Right atrium auricular region (tissue), 2 donors: ENCODE results near the gene CELSR1. TPM values are rescaled to one million over a fixed set of nuclear protein-coding genes. Genes with fewer than 3 reads are reported as not detected.

Experiments
- DNase-seq: peaks from one replicate; pipeline ENCODE4 v3.0.0-alpha.2; 2019; ENCODE audit warnings: low spot score
- H3K27ac ChIP-seq, 2 donors: fragments of 200-600 bp; sonication (generic); 1 replicate in 1 of 2; 2 replicates in 1 of 2; pipeline ENCODE4 v1.5.1; 2016 to 2019
- H3K27me3 ChIP-seq, 2 donors: fragments of 200-600 bp; sonication (generic); one replicate each; pipeline versions ENCODE4 v1.5.1 to v1.6.0; 2017 to 2019
- H3K36me3 ChIP-seq: fragments of 200-600 bp; sonication (generic); one replicate; pipeline ENCODE4 v1.5.1; 2016
- H3K4me1 ChIP-seq, 2 donors: fragments of 200-600 bp; sonication (generic); one replicate each; pipeline versions ENCODE4 v1.5.1 to v1.6.0; 2017 to 2019
- H3K4me3 ChIP-seq, 2 donors: fragments of 200-600 bp; sonication (generic); 1 replicate in 1 of 2; 2 replicates in 1 of 2; pipeline ENCODE4 v1.5.1; 2017 to 2019; ENCODE audit warnings: mild to moderate bottlenecking in 1 of 2, moderate library complexity in 1 of 2
- H3K9me3 ChIP-seq, 2 donors: fragments of 200-600 bp; sonication (generic); one replicate each; pipeline ENCODE4 v1.5.1; 2019
- CTCF ChIP-seq, 2 donors: fragments of 200-600 bp; sonication (generic); IDR thresholded peaks; one replicate each; pipeline ENCODE4 v1.5.1; 2019; ENCODE audit warnings: antibody characterized with exemption in 2 of 2
- total RNA-seq, 2 donors: library from RNA; depleted of rRNA; stranded (reverse); fragments of >200 nt; gene quantifications; one replicate each; pipeline ENCODE4 v1.1.0, GENCODE V29; 2016

The CELSR1 gene
- total RNA-seq, 2 donors from 2014 or later: 7.1 to 9.6 TPM

GRCh38 chr22:46546466-46547178 lies 9.2 kb upstream of the CELSR1 start:
- Histone ChIP-seq H3K36me3 (no peaks in the 10 kb centered on the region), H3K9me3 (no peaks in the 10 kb centered on the region), H3K27me3 (no peaks in the 10 kb centered on the region), H3K27ac (peak overlapping the region; percentile 85 to 88), H3K4me1 (peaks cover 0 to 46% of the 10 kb centered on the region in 2 donors), H3K4me3 (no peak overlapping the region)
- no peak for TF ChIP-seq CTCF (IDR thresholded peaks at IDR 0.05)
- DNase-seq: peak; percentile 74

- no peak for TF ChIP-seq CTCF (IDR thresholded peaks at IDR 0.05)
- peaks cover 0 to 46% of the 10 kb centered on the region in 2 donors for H3K4me1 ChIP-seq
- peak overlapping the region; percentile 77 to 85 for H3K27ac ChIP-seq
- no peaks in the 10 kb centered on the region for H3K9me3 ChIP-seq
- H3K36me3 ChIP-seq: no peaks in the 10 kb centered on the region
- no peak for DNase-seq
- H3K27me3 ChIP-seq: no peaks in the 10 kb centered on the region
- H3K4me3 ChIP-seq: no peak overlapping the region
Measured at GRCh38 chr22:46545086-46545792, 7.8 kb upstream of the CELSR1 start.

GRCh38 chr22:46542011-46542985 lies 4.9 kb upstream of the CELSR1 start:
- Histone ChIP-seq H3K27me3 (no peaks in the 10 kb centered on the region), H3K4me1 (peaks cover 0 to 41% of the 10 kb centered on the region in 2 donors), H3K9me3 (no peaks in the 10 kb centered on the region), H3K27ac (no peak overlapping the region), H3K4me3 (no peak overlapping the region), H3K36me3 (no peaks in the 10 kb centered on the region)
- DNase-seq: peak; percentile 68
- peak; percentile 86 to 97 for TF ChIP-seq CTCF (IDR thresholded peaks at IDR 0.05)

- H3K4me3 ChIP-seq: no peak overlapping the region
- TF ChIP-seq CTCF (IDR thresholded peaks at IDR 0.05): no peak
- H3K9me3 ChIP-seq: no peaks in the 10 kb centered on the region
- no peaks in the 10 kb centered on the region for H3K36me3 ChIP-seq
- peaks cover 0 to 34% of the 10 kb centered on the region in 2 donors for H3K4me1 ChIP-seq
- DNase-seq: no peak
- H3K27ac ChIP-seq: no peak overlapping the region
- H3K27me3 ChIP-seq: no peaks in the 10 kb centered on the region
Measured at GRCh38 chr22:46541536-46541935, 4.1 kb upstream of the CELSR1 start.

GRCh38 chr22:46540874-46541273 lies 3.5 kb upstream of the CELSR1 start:
- DNase-seq: no peak
- no peak for TF ChIP-seq CTCF (IDR thresholded peaks at IDR 0.05)
- H3K36me3 ChIP-seq: no peaks in the 10 kb centered on the region
- no peaks in the 10 kb centered on the region for H3K9me3 ChIP-seq
- no peaks in the 10 kb centered on the region for H3K27me3 ChIP-seq
- no peak overlapping the region for H3K4me3 ChIP-seq
- peaks cover 0 to 27% of the 10 kb centered on the region in 2 donors for H3K4me1 ChIP-seq
- H3K27ac ChIP-seq: no peak overlapping the region
